A673 (cell line): ENCODE measurements around the gene KCTD14.

Source experiments
- EZH2 ChIP-seq: fragments of 200-600 bp; sonication (generic); IDR thresholded peaks from 2 replicates; pipeline ENCODE4 v1.6.1; 2017; ENCODE audit warnings: borderline replicate concordance, low read depth, mild to moderate bottlenecking, mixed read lengths, antibody characterized with exemption, low read length; ENCODE audit not compliant: poor library complexity, severe bottlenecking
- TF ChIP-seq, protein P1 (sequence below): fragments of 300-800, 200-600 bp; sonication (generic); conservative IDR thresholded peaks from 2 replicates; pipeline ENCODE4 v1.5.1; 2017; ENCODE audit warnings: low read depth, mild to moderate bottlenecking, antibody characterized with exemption, low read length, moderate library complexity, mixed read lengths

DNA sequence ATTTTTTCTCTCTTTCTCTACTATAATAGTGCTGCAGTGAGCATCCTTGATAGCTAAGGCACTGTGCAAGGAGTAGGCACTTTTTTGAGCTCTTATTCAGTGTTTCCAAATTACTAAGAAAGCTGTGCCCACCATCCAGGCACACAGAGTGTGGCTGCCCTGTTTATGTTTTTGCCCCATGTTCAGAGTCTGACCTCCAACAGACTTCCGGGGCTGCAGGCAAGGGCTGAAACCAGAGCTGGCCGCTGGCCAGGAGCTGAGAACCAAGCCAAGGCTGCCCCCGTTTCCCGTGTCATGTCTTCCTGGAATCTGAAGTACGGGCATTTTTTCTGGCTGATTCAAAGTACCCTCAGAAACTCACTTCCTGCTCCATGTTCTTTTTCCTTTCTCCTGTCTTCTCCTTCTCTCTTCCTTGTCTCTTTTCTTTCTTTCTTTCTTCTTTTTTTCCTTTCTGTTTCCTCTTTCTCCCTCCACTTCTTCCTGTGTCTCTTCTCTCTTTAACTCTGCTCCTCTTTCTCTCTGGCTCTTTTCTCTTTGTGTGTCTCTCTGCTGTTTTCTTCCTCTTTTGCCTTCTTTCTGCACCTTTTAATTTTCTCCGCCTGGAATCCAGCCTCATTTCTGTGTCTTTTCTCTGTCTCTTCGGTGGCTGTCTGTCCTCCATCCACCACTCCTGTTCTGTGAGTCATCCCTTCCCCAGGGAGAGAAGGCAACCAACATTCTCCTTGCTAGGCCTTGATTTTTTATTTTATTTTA lies 17.0 kb upstream of the KCTD14 start:
- no peak for TF ChIP-seq EZH2
- TF ChIP-seq, protein P1, sequence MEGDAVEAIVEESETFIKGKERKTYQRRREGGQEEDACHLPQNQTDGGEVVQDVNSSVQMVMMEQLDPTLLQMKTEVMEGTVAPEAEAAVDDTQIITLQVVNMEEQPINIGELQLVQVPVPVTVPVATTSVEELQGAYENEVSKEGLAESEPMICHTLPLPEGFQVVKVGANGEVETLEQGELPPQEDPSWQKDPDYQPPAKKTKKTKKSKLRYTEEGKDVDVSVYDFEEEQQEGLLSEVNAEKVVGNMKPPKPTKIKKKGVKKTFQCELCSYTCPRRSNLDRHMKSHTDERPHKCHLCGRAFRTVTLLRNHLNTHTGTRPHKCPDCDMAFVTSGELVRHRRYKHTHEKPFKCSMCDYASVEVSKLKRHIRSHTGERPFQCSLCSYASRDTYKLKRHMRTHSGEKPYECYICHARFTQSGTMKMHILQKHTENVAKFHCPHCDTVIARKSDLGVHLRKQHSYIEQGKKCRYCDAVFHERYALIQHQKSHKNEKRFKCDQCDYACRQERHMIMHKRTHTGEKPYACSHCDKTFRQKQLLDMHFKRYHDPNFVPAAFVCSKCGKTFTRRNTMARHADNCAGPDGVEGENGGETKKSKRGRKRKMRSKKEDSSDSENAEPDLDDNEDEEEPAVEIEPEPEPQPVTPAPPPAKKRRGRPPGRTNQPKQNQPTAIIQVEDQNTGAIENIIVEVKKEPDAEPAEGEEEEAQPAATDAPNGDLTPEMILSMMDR = no peak
